Measurements from ENCODE around the gene MBOAT1.

Gene MBOAT1

GRCh38 chr6:20098267-20098876 lies 113.9 kb downstream of the MBOAT1 start:
- DNase-seq (ENCODE audit: low spot score): no peak

- no peak for DNase-seq (ENCODE audit: low spot score)
Observed at GRCh38 chr6:20096536-20096935, 115.7 kb downstream of the MBOAT1 start.

- no peak for DNase-seq (ENCODE audit: low spot score)
Observed at GRCh38 chr6:20095436-20095835, 116.8 kb downstream of the MBOAT1 start.

- DNase-seq (ENCODE audit: low spot score): peak; percentile 5
Observed at GRCh38 chr6:20092071-20092566, 120.2 kb downstream of the MBOAT1 start.

GRCh38 chr6:20086992-20087391 lies 125.3 kb downstream of the MBOAT1 start:
- DNase-seq (ENCODE audit: low spot score): no peak

GRCh38 chr6:20085817-20086216 lies 126.5 kb downstream of the MBOAT1 start:
- DNase-seq (ENCODE audit: low spot score): no peak

- no peak for DNase-seq (ENCODE audit: low spot score)
Observed at GRCh38 chr6:20084411-20084810, 127.9 kb downstream of the MBOAT1 start.

- no peak for DNase-seq (ENCODE audit: low spot score)
Observed at GRCh38 chr6:20071998-20072397, 140.3 kb downstream of the MBOAT1 start.

- no peak for DNase-seq (ENCODE audit: low spot score)
Observed at GRCh38 chr6:20070047-20070446, 142.2 kb downstream of the MBOAT1 start.

- DNase-seq (ENCODE audit: low spot score): no peak
Observed at GRCh38 chr6:20069021-20069522, 143.2 kb downstream of the MBOAT1 start.

GRCh38 chr6:20068421-20068988 lies 143.8 kb downstream of the MBOAT1 start:
- DNase-seq (ENCODE audit: low spot score): no peak

GRCh38 chr6:20061952-20062351 lies 150.3 kb downstream of the MBOAT1 start:
- no peak for DNase-seq (ENCODE audit: low spot score)

GRCh38 chr6:20060252-20060651 lies 152.0 kb downstream of the MBOAT1 start:
- DNase-seq (ENCODE audit: low spot score): no peak

GRCh38 chr6:20058912-20059311 lies 153.4 kb downstream of the MBOAT1 start:
- DNase-seq (ENCODE audit: low spot score): no peak

- DNase-seq (ENCODE audit: low spot score): no peak
Observed at GRCh38 chr6:20058121-20058905, 154.0 kb downstream of the MBOAT1 start.

- no peak for DNase-seq (ENCODE audit: low spot score)
Observed at GRCh38 chr6:20056350-20056992, 155.8 kb downstream of the MBOAT1 start.

GRCh38 chr6:20055916-20056315 lies 156.4 kb downstream of the MBOAT1 start:
- no peak for DNase-seq (ENCODE audit: low spot score)

Data from germinal center (tissue), 1 donor.